HG03378 (cell line): ENCODE data around the gene HYAL1.
A peak's percentile ranks its signal among the peaks of the same experiment; 100 is the strongest.
"Not testable (repeated sequence)": the region's sequence is repeated elsewhere in the genome, so short reads cannot be mapped to it uniquely, and the experiment has no call there.

Experiments used
- ATAC-seq: cut with Tn5 transposase; IDR thresholded peaks from one replicate; pipeline ENCODE4 v1.9.1; 2021; ENCODE audit warnings: mild to moderate bottlenecking, moderate library complexity; ENCODE audit not compliant: unreplicated experiment

Gene HYAL1

DNA sequence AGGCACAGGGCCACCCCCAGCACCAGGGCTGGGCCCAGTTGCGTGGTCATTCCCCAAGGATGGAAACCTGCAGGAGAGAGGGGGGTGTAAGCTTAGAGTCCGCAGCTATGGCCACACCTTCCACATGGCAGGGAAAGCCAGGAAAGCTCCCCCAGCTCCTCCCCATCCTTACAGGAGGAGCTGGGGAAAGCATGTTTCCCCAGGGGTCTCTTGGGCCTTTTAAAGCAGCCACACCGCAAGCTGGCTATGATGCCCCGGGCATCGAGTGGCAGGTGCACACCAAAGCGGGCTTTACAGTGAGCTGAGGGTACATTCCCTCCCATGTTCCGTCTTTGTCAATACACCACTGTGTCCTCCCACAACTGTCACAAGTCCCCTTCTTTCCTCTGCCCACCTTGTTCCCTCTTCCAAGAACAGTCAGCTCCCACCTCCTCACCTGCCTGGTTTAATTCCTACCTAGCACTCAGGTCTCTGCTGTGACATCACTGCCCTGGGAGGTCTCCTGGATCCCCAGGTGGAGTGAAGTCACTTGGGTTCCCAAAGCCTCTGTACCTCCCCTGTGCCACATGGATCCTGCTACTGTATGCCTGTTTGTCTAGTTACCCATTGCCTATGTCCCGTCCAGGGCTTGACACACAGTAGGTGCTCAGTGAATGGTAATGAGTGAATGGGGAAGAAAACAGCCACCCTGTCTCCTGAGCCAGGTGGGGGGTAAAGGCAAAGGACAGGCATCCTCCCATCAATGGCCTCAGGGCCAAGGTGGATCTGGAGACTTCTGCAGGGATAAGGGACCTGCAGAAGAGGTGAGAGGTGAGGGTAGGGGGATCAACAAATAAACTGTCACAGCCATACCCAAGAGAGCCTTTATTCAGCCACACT, 7.6 kb downstream of the HYAL1 start:
- no peak for ATAC-seq

DNA sequence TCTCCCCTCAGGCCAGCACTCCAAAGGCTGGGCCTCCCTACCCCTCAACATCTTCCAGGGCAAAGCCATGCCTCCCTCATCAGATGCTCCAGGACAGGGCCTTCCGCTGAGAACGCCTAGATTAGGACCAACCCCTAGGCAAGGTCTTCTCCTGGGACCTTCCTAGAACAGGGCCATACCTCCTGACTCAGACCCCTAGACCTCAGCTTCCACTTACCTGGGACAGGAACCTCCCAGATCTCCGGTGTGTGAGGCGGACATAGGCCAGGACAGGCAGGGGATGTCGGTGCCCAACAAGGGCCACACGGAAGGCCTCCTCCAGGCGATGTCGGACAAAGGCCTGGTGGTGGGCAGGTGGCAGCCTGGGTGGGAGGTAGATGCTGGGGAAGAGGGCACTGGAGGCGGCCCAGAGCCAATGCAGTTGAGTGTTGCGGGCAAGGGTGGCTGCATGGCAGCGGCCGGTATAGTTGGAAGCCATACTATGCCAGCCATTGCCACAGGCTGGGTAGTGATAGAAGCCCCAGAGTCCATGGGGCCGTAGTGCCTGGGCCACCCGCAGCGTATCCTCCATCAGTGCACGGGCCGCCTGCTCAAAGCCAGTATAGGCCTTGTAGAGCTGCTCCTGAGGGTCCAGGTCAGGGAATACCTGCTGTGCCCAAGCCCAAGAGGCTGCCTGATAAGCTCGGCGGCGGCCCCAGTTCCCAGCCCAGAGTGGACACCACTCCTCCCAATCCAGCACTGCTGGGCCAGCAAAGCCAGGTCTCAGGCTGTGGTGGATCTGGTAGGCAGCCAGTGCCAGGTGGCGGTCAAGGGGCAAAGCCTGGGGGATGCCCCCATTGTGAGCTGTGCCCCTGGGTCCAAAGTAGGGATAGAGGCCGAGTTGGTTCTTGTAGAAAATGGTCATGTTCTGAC, 8.6 kb downstream of the HYAL1 start:
- ATAC-seq = no peak

- ATAC-seq = no peak
Measured at GRCh38 chr3:50294089-50294488, 9.3 kb downstream of the HYAL1 start.

GRCh38 chr3:50293079-50293801, 10.1 kb downstream of the HYAL1 start:
- ATAC-seq = no peak

DNA sequence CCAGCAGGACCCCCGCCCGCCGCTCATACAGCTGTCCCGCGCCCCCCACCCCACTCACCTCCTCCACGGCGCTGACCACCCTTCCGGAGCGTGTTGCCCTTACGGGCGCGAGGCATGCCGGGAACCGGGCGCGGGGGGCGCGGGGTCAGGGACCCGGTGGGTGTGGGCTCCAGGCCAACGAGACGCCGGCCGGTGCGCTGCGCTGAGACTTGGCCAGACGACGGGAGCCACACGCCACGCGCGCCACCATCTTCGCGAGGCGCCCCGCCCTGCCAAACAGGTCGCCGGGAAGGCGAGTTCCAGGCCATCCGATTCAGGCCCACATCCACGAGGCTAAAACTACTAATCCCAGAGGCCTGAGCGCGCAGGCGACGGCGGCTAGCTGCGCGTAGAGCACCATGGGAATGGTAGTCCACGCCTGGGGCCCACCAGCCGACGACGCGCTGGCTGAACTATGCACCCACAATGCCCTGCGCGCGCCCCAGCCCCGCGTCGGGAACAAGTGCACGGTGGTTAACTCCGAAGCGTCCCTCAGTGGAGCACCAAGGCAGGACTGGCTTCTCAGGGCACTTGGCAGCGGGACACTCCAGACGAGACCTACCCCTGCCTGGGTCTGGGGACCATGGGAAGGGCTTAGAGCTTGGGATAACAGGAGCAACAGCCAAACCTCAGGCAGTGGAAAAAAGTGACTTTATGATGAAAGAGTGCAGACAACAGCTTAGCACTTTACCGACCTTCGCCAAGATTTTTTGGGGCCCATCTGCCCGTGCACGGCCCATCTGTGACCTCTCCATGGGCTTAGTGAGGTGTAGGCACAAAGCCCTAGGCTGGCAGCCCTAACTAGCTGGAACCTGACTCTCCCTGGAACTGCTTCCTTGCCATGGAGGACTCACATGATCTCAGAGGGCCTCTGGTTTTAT, 11.0 kb downstream of the HYAL1 start, which contains the start of gene IFRD2:
TSS of gene IFRD2 (minus strand) at position 271 of the 920 bp plus-strand sequence. CDS start at position 116, 155 bp downstream.
- peak; percentile 86 for ATAC-seq

DNA sequence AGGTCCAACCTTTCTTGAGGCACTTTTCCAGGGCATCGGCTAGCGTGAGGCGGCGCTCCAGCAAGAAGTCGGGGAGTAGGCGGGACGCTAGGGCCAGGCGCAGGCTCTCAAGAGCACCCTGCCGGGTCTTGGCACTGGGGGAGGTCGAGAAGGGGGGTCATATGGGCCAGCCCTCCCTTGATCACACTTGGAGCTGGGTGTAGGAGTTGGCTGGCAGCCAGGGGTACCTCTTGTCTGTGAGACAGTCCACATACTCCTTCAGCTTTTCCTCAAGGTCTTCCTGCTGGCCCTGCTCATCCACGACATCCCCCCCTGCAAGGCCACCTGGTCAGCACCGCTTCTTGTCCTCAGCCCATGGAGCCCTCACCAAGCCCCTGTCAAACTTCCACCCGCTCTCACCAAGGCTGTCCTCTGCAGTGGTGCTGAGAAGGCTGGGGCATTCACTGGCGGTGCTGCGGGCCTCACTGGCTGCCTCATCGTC, 13.2 kb downstream of the HYAL1 start:
- no peak for ATAC-seq

- no peak for ATAC-seq
Measured at GRCh38 chr3:50289130-50289529, 14.2 kb downstream of the HYAL1 start.

- ATAC-seq = no peak
Measured at GRCh38 chr3:50288387-50289007, 14.9 kb downstream of the HYAL1 start.

DNA sequence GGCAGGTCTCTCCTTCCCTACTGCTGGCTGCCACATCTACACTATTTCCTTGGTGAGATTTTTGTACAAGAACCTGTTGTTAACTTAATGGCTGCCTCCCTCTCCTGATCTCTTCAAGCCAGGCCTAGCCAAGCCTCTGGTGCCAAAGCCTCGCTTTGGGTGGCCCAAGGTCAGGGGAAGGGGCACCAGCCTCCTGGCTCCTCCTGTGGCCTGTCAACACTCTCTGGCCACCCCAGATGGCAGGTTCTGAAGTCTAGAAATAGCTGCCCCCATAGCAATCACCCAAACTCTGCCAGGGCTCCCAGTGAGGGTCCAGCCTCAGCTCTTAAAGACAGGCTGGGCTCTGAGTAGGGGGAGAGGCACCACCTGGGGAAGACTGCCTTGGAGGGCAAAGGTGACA, 16.1 kb downstream of the HYAL1 start:
- ATAC-seq = no peak

GRCh38 chr3:50286322-50287227, 16.8 kb downstream of the HYAL1 start:
- ATAC-seq = no peak

DNA sequence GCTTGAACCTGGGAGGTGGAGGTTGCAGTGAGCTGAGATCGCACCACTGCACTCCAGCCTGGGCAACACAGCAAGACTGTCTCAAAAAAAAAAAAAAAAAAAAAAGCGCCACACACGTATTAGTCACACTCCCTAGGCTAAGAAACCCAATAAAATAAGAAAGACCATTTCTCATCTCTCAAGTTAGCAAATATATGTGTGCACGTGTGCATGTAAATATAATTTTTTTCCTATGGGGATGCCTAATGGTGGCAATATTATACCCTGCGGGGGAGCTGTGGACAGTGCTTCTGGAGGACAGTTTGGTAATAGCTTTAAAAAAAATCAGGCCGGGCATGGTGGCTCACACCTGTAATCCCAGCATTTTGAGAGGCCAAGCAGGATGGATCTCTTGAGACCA, 19.3 kb downstream of the HYAL1 start:
- ATAC-seq = not testable (repeated sequence)

GRCh38 chr3:50279255-50280016, 23.9 kb downstream of the HYAL1 start:
- ATAC-seq = no peak

DNA sequence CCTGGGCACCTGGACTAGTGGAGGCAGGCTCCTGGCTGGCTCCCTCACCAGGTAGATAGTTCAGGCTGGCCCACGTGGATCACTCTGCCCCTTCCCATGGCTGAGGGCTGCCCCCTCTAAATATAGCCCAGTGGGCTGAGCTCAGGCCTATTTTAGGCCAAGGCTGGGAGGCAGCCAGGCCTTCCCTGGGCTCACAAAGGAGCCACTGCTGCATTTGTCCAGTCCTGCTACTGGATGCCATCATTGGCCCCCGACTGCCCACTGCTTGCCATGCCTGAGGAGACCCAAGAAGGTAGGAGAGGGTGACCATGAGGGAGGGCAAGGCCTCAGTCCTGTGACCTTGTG, 24.5 kb downstream of the HYAL1 start, which contains the start of gene LSMEM2:
TSS of gene LSMEM2 (plus strand) at position 208 of the 345 bp plus-strand sequence. CDS start at position 235, 27 bp downstream.
- no peak for ATAC-seq

DNA sequence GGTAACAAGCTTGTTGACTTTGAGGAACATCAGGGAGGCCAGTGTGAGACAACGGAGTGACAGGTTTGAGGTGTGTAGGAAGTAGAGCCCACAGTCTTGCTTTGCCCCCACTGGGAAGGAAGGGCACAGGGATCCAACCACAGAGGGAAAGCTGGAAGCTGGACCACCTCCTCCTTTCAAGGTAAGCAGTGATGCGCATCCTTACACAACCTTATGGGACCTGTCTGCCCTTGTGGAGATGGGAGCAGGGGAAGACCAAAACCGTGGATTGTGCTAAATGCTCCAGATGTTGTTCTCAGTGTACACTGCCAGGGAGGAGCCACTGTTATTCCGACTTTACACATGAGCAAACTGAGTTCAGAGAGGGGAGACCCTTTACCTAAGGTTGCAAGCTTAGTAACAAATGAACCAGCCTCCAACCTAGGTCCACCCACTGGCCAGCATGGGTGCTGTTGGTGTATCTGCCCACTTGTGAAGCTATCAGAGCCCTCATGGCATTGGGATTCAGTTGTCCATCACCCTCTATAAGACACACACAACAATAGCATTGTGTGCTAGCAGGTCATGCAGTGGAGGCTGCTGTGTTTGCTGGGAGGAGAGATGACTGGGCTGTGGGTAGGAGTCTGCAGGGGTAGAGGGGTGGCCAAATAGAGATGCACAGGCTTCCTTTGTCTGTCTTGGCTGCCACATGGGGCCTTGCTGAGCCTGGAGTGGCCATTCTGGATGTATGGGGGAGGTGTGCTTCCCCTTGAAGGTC, 25.1 kb downstream of the HYAL1 start:
- no peak for ATAC-seq

DNA sequence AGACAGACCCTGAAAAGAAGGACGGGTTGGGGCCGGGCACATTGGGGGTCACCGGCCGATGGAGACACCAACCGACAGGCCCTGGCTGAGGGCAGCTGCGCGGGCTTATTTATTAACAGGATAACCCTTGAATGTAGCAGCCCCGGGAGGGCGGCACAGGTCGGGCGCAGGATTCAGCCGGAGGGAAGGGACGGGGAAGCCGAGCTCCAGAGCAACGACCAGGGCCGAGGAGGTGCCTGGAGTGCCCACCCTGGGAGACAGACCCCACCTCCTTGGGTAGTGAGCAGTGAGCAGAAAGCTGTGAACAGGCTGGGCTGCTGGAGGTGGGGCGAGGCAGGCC, 26.6 kb downstream of the HYAL1 start:
- no peak for ATAC-seq

DNA sequence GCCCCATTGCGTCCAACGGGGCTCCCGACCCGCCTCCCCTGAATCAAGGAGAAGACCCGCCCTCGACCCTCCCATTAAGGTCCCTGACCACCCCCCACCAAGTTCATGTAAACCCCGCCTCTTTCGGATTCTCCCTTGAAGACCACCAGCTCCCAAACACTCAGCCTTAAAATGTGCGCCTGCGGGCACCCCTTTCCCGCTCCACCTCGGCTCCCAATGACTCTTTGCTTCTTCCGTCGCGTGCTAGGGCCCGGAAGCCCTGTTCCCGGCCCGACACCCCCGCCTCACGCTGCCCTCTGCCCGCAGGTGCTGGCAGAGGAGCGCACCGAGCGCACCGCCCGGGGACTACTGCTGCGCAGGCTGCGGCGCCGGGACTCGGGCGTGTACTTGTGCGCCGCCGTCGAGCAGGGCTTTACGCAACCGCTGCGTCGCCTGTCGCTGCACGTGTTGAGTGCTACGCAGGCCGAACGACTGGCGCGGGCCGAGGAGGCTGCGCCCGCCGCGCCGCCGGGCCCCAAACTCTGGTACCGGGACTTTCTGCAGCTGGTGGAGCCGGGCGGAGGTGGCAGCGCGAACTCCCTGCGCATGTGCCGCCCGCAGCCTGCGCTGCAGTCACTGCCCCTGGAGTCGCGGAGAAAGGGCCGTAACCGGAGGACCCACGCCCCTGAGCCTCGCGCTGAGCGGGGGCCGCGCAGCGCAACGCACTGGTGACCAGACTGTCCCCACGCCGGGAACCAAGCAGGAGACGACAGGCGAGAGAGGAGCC, 27.2 kb downstream of the HYAL1 start:
- no peak for ATAC-seq
